NB4 (cell line): ENCODE measurements around the gene DRC7.

Experiments used
- MAX ChIP-seq: IDR thresholded peaks from 2 replicates; pipeline ENCODE4 v1.6.1; 2011; ENCODE audit warnings: low read depth, low read length
- MYC ChIP-seq: IDR thresholded peaks from 2 replicates; pipeline ENCODE4 v1.6.1; 2011; ENCODE audit warnings: low read depth, low read length
- POLR2A ChIP-seq: IDR thresholded peaks from 2 replicates; pipeline ENCODE4 v1.6.1; 2011; ENCODE audit warnings: mild to moderate bottlenecking; ENCODE audit not compliant: insufficient read length; ENCODE audit errors: extremely low read depth
- TF ChIP-seq, protein P1 (sequence below): IDR thresholded peaks from one replicate; pipeline ENCODE4 v1.5.1; 2012; ENCODE audit warnings: low read depth, low read length

DNA sequence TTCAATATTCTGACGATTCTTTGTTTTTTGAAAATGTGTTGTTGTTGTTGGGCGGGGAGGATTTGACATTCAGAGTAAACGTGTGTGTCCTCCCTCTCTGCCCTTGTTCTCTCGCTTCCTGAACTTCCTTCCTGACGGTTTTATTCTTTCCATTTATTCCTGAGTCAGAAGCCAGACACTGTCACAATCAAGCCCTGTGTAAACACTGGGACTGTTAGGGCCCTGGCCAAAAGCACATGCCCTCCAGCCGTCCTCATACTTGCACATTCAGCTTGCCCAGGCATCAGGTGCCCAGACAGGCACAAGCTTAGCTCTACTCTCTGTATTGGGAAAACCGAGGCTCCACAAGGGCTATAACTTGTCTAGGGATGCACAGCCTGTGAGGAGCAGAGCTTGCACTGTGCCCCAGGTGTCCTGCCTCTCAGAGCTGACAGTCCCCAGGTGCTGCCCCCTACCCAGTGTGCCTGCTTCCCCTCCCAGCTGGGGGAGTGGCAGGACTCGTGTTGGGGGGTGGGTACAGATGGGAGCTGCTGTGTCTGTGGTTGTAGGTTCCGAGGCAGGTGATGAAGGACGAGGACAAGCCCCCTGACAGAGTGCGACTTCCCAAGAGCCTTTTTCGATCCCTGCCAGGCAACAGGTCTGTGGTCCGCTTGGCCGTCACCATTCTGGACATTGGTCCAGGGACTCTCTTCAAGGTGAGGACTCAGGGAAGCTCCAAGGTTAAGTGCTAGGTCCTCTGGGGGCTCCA, 16.8 kb upstream of the DRC7 start:
- TF ChIP-seq, protein P1, sequence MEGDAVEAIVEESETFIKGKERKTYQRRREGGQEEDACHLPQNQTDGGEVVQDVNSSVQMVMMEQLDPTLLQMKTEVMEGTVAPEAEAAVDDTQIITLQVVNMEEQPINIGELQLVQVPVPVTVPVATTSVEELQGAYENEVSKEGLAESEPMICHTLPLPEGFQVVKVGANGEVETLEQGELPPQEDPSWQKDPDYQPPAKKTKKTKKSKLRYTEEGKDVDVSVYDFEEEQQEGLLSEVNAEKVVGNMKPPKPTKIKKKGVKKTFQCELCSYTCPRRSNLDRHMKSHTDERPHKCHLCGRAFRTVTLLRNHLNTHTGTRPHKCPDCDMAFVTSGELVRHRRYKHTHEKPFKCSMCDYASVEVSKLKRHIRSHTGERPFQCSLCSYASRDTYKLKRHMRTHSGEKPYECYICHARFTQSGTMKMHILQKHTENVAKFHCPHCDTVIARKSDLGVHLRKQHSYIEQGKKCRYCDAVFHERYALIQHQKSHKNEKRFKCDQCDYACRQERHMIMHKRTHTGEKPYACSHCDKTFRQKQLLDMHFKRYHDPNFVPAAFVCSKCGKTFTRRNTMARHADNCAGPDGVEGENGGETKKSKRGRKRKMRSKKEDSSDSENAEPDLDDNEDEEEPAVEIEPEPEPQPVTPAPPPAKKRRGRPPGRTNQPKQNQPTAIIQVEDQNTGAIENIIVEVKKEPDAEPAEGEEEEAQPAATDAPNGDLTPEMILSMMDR, result no peak
- TF ChIP-seq MAX (no peak), POLR2A (no peak), MYC (no peak)
